GM21723 (cell line): ENCODE data around the gene RNF144A.

ENCODE experiments used
- ATAC-seq: cut with Tn5 transposase; IDR thresholded peaks from one replicate; pipeline ENCODE4 v1.9.1; 2021; ENCODE audit warnings: mild to moderate bottlenecking, moderate library complexity; ENCODE audit not compliant: unreplicated experiment

RNF144A gene

DNA sequence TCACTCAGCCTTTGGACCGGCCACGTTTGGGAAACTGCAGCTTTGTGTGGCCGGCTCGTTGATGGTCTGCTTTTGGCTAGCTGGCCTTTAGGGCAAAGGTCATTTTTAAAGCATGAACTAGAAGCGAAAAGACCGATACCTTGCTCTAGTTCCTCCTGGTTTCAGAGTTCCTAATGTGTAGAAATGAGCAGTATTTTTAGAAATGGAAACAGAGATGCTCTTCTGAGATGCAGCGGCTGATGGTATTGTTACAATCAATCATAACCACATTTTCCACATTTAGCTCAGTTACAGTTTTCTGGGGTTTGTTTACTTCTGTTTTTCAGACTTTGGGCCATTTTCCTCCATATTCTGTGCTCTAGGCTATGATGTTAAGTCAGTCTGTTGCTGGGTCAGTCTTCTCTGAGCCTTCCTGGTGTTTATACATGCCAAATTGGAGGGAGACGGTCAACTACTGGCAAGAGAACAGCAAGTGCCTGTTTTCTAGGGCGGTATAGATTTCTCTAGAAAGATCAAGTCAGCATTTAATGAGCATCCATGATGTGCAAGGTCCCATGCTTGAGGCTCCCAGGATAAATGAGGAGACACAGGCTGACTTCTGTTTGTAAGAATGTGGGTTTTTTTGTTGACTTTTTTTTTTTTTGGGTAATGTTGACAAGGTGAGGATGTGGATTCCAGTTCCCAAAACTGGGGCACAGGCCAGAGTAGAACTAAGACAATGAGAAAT is 28.0 kb downstream of the RNF144A start:
- ATAC-seq, result peak; percentile 93

DNA sequence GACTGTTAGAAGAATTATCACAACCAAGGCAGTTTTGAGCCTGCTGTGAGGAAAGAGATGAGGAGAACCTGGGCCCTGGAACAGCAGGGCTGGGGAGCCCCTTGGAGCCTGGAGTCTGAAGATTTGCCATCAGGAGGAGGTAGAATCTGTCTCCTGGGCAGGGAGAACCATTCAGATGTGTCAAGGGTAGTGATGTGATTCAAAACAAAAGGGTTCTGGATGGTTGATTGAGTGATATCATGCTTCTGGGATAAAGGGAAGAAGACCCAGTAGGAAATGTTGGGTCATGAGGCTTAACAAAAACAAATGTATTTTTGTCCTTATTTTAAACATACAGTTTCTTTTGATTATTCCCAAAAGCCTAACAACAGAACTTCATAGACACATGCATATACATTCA is 28.6 kb downstream of the RNF144A start:
- no peak for ATAC-seq

DNA sequence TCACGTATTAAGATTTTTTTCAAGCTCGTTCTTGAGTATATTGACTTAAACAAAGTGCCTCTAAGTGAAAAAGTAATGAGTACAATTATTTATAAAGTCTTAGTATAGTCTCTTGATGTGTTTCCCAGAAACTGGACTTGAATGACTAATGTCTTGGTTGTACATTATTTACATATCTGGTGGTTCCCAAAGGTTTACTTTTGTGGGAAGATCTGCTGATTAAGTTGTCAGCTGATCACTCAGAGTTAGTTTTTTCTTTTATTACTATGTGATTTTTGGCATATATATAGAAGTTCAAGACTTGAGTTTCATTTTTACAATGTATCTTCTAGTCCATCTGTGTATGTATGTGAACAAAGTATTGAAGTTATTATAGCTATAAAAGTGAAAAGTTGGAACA is 29.5 kb downstream of the RNF144A start:
- no peak for ATAC-seq

DNA sequence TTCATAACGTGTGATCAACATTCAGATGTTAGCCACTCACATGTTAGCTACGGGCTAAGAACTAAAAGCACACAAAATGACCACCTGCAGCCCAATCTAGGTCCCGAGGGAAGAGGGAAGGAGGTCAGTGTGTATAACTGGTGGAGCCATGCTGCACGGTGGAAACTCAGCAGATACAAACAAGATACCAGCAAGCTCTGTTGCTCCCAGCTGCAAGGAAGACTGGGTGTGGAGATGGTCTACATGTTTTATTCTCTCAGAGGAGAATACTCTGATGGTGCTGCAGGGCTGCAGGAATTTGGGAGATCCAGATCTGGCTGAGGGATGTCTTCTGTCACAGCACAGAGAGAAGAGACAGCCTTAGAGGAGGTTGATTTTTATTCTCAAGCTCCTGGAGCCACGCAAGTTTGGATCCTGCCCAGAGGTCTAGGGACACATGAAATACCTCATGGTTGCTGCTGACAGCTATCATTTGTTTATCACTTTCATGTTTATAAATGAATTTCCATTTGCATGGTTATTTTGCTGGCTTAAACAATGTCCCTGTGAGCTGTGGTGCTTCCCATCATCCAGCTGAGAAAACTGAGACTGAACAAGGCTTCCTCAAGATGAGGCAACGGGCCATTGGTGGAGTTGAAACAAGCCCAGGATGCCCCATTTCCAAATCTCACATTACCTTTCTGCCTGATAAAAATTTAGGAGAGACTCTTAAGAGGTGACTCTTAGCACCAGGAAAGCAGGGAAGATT is 30.9 kb downstream of the RNF144A start:
- ATAC-seq, result no peak

DNA sequence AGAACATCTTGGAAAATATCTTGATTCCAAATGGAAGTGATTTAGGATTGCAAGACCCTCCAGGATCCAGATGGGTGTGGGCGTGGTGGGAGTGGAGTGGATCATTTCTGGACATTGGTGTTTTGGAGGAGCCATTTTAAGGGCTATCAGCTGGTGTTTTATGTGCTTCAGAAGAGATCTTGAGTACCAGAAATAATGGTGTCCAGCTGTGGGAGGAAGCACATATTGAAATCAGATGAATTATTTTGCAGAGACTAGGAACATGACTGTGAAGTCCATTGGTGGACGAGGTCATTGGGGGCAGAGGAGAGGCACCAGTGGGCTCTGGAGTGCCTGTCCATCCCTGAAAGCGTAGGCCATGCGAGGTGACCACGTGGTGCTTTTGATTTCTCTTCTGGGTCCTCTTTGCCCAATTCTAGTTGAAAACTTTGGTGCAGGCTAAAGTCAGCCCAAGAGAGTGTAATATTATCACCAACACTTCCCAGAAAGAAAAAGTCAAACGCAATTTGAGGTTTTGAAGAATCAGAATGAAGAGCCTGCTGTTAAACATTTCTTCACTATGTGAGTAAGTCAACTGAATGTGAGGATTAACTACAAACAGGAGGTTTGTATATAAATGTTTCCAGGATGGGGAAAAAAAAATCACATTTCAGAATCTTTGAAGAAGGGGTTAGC is 31.6 kb downstream of the RNF144A start:
- no peak for ATAC-seq

DNA sequence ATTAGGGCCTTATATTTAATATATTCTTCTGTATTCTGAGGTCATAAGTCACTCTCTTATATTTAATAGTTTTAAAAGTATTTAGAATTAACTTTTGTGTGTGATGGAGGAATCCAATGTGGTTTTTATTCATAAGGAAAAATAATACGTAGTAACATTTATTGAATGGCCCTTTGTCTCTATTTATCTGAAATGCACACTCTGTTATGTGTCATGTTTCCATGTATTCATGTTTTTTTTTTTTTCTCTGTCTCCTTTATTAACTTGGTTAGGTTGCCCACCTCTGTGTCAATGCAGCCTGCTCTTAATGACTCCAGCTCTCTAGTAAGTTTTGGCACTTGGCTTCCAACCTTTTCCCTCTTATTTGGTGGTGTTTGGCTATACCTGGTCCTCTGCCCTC is 33.8 kb downstream of the RNF144A start:
- no peak for ATAC-seq

DNA sequence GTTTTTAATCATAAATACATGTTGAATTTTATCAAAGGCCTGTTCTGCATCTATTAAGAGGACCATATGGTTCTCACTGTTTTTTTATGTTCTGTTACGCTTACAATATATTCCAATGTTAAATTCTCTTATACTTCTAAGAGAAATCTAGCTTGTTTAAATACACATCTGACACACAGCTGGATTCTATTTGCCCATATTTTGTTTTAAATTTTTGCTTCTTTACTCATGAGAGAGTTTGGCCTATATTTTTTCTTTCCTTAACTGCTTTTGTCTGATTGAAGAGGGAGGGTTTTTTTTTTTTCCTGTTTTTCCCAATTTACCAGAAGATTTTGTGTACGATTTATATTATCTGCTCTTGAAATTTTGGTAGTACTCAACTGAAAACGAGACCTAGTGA is 34.9 kb downstream of the RNF144A start:
- no peak for ATAC-seq

DNA sequence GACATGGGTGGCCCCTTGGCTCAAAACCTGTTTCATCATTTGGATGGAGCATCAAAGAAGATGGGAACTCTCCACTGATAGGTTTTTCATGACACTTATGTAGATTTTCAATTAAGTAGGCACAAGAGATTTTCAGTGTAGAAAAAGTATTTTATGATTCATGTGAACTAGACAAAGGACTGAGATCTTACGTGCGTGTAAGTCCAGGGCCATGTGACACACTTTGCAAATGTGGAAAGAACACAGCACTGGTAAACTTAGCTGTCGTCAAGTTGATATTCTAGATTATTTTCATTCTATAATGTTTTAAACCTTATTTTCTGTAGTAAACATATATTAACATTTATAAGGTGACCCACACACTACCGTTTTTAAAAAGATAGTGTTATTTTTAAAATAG is 37.4 kb downstream of the RNF144A start:
- no peak for ATAC-seq

DNA sequence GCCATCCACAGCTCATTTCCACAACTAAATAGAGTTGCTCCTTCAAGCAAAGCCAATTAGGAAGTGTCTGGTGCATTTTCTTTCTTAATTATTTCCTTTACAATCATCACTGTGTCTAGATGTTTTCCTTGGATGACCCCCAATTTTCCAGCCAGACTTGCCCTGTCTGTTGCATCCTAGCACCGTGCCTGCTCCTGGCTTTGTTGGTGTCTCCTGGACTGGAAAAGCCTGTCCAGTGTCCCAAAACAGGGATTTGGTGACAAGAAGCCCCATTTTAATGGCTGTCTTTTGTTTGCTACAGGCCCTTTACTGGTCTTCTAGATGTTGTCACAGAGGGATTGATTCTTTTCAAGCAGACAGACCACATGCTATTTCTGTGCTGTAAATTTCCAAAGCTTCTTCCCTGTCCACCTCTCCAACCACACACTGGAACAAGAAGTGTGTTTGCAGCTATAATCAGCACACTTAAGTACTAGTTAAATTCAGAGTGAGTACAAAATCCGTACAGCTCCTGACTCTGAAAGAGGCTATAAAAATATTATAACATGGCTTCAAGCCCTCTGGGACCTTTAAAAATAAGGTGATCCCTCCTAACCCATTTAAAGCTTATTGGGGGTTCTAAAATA is 38.4 kb downstream of the RNF144A start:
- ATAC-seq, result no peak

DNA sequence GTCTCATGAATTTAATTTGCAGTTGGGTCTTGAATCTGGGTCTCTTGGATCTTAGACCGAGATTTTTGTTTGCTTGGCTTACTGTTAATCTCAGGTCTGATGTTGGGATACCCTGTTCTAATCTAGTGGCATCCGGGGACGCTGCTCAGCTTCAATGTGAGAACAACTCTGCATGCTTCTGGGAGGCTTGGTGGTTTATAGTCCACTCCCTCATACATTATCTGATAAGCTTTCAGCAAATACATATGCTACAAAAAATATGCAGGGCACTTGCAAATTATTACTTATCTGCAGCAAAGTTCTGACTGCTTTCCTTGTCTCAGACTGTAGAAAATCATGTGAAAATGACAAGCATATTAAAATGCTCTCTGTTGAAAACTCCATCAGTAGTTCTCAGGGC is 39.4 kb downstream of the RNF144A start:
- no peak for ATAC-seq

DNA sequence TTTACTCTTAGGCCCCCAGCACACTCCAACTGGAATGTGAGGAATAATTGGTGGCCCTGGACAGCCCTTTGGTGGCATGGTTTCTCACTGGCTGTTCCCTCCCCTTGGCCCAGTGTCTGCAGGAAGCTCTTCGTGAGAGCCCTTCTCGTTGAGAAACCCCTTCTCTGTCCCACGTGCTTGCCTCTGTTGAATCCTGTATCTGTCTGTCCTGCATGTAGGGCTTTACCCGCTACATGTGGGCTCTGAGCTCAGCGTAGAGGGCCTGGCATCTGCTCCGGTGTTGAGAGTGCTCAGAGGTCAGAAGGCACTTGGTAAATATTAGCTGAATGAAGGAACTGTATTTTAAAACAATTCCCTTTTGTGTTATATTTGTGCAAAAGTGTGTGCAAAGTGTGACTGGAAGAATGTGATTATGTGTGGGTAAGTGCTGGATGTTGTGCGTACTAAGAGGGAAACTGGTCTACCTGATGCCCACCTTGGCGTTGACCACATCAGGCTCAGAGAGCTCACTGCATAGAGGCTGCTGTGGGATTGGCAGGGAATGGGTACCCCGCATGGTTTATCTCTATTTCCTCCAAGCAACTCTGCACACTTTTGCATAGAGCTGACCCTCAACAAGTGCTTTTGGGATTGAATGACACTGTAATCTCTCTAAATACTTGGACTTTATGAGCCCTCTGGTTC is 40.0 kb downstream of the RNF144A start:
- ATAC-seq, result no peak

DNA sequence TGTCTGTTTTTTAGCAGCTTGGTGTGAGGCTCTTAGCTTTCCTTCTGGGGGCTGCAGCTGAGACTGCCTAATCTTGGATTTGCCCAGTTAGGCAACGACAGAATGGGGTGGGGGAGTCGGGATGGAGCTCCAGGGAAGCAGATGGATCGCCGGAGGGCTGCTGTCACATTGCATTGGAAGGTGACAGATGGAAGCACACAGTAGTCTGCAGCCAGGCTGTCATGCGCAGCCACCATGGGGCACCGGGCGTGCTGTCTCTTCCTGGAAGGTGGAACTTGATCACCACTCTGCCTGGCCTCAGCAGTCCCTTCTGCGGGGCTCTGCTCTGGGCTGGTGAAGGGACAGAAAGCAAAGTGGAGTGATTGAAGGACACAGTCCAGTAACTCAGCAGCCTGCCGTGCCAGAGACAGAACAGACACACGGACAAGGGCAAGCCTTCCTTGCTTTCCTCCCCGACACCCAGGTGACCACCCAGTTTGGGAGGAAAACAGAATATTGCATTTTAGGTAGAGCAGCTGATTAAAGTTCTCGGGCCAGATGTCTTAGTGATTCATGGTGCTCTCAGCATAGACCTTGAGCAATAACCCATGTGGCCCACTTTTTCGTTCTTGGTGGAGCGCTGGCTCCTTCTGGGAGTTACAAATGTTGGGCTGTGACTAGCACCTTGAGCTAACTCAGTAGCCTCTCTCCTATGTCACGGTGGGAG is 40.9 kb downstream of the RNF144A start:
- no peak for ATAC-seq

DNA sequence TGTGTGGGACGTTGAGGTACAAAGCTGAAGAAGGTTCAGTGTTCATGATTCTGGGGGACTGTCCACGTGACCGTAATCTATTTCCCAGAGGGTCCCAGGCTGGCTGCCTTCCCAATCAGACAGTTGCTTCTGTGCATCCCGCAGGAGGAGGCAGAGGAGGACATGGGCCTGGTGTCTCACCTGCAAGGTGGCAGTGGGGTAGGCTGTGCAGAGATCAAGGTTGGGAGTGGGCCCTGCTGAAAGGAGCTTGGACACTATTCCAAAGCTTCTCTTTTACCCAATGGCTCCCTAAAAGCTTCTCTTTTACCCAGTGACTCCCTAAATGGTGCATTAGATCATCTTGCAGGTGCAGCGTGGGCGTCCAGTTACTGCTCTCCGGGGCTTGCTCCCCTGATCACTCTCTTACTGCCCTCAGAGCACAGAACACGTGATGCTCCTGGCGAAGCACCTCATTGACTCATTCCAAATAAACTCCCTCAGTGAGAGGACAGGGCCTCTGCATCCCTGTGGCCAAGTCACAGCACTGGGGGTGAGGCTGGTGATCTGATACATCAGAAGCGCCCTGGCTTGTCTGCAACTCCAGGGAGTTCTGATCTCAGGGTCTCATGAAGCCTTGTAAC is 41.5 kb downstream of the RNF144A start:
- no peak for ATAC-seq

DNA sequence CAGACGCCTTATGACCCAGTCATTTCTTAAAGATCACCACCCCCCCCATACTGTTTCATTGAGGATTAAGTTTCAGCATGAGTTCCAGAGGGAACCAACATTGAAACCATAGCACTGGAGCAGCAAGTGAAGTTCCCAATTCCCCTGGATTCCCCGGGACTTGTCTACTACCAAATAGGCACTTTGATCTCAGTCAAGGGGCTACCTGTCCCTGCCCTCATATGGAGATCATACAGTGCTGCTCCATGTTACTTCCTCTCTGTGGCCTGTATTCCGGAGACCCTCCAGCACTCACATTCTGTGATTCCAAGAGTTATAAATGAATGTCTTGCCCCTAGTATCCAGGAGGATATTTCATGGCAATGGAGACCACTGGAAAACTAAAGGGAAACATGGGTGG is 42.5 kb downstream of the RNF144A start:
- ATAC-seq, result no peak

DNA sequence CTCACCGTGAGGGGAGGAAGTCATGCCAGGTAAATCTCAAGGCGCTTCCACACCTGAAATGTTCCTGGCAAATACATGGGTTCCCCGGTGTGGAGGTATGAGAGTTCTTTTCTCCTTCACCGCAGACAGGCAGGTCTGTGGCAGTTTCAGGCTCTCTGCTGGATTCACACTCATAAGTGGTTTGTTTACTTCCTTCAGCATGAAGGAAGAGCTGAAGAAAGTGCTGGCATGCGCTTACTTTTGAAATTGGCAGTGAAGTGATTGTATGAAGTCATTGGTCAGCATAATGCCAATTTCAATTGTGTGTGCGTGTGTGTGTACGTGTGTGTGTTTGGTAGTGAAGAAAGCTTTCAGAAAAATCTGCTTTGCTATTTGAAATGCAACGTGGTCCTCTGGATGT is 43.4 kb downstream of the RNF144A start:
- no peak for ATAC-seq

DNA sequence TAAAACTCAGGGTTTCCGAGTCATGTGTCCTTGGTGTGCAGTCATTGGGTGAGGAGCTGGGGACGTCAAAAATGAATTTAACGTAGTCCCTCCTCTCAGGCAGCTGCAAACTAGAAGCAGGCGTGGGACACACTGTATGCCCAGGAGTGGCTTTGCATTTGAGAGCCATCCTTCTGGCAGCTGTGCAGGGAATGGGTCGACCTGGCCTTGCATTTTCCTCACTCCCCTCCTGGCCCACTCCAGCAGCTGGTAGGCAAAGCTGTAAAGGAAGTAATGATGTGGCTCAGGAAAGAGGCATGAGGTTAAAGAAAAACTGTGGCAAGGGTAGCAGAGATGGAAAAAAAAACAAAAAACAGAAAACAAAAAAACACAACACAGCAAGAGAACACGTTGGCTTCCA is 46.5 kb downstream of the RNF144A start:
- no peak for ATAC-seq

DNA sequence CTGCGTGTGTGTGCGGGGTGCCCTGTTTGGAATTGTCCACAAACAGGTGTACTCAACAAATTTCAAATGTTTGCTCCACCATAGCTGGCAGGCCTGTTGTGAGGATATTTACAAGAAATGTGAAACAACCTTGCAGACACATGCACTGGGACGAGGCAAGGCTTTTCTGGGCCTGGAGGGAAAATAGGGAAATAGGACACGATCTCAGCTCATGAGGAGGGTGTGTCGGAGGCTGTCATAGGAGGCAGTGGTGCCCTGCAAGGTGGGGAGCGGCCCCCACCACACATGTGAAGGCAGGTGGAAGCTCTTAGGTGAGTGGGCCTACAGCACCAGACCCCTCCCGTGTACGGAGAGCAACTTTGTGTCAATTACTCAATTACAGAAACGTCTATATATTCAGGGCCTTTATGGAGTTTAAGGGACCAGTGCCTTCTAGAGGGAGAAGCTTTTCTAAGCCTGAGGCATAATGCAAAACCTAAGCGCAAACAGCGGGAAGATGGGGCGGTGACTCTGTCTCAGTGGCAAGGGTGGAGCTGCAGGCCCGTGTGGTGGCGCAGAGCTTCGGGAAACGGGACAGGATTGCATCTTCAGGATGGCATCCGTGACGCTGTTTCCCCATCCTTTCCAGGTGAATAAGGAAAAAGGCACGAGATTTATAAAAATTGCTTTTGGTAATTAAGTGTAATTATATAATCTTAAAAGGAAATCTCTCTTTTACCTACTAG is 48.0 kb downstream of the RNF144A start:
- ATAC-seq, result no peak

DNA sequence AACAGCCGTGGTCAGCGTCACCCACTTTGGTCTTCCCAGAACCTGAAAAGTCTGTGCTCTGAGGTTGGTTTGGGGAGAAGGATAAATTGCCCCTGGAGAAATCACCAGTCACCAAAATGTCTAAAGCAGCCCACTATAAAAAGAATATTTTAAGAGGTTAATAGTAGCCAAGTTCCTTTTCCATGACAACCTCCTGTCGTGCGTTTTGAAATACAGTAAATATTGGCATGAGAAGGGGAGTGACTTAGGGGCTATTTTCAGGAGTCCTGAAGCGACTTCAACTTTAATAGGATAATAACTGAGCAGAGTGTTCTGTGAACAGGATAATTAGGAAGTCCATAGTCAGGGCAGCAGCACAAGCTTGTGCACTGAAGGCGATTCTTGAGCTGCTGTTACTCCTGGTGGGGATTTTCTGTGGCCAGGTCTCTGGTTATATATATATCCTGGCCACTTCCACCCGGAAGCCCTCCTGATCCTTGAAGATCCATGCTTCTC is 49.3 kb downstream of the RNF144A start:
- ATAC-seq, result no peak

DNA sequence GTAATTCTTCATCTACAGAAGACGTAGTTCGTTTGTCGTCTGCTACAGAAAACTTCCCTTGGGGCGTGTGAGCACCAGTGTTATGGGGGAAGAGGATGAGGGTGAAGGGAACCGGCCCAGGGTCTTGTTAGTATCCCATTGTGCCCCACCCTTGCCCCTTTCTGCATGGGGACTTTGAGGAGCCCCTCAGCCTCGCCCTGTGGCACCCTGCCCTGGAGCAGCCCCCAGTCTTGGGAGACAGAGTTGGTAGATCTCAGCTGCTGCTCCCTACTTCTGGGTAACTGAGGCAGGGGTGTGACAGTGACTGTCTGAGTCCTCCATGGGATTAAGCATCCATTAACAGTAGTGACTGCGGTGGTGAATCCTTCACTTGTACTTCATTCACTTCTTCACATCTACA is 50.1 kb downstream of the RNF144A start:
- no peak for ATAC-seq
